Hypothalamus (tissue), 51 donors: ENCODE data around the gene MCRIP1.
"Not testable (repeated sequence)": the region's sequence is repeated elsewhere in the genome, so short reads cannot be mapped to it uniquely, and the experiment has no call there.

Experiments
- DNase-seq, 51 donors: peaks; one replicate each; lab custom pipeline; 2025; lab: John Stamatoyannopoulos, UW

Gene MCRIP1

GRCh38 chr17:81842725-81843504 lies 9.8 kb upstream of the MCRIP1 start:
- no peak for DNase-seq

GRCh38 chr17:81842378-81842724 lies 9.3 kb upstream of the MCRIP1 start:
- DNase-seq: no peak

GRCh38 chr17:81841866-81842265 lies 8.8 kb upstream of the MCRIP1 start:
- DNase-seq: no peak

GRCh38 chr17:81840826-81841778 lies 8.0 kb upstream of the MCRIP1 start:
- no peak for DNase-seq

GRCh38 chr17:81840059-81840458 lies 7.0 kb upstream of the MCRIP1 start:
- DNase-seq: not testable (repeated sequence)

- no peak for DNase-seq
Measured at GRCh38 chr17:81839301-81839700, 6.2 kb upstream of the MCRIP1 start.

- no peak for DNase-seq
Measured at GRCh38 chr17:81838753-81839255, 5.7 kb upstream of the MCRIP1 start.

GRCh38 chr17:81837641-81838040 lies 4.5 kb upstream of the MCRIP1 start:
- no peak for DNase-seq

GRCh38 chr17:81834831-81835267 lies 1.8 kb upstream of the MCRIP1 start, which contains the start of gene PPP1R27:
TSS of gene PPP1R27 (minus strand) at chr17:81835050. CDS start at chr17:81834953, 97 bp downstream.
- DNase-seq: no peak

GRCh38 chr17:81833921-81834830 lies 1.1 kb upstream of the MCRIP1 start:
- DNase-seq: no peak

- DNase-seq: peak in 7 of 51 donors; percentile 14 to 45 (median 39)
Measured at GRCh38 chr17:81832608-81833159, 407 bp downstream of the MCRIP1 start.

- peak in 5 of 51 donors; percentile 6 to 49 (median 17) for DNase-seq
Measured at GRCh38 chr17:81831957-81832607, 1.0 kb downstream of the MCRIP1 start.

GRCh38 chr17:81831563-81831956 lies 1.5 kb downstream of the MCRIP1 start:
- DNase-seq: no peak

- DNase-seq: no peak
Measured at GRCh38 chr17:81829858-81830257, 3.2 kb downstream of the MCRIP1 start.

- no peak for DNase-seq
Measured at GRCh38 chr17:81828656-81829055, 4.4 kb downstream of the MCRIP1 start.

- no peak for DNase-seq
Measured at GRCh38 chr17:81825841-81826466, 7.1 kb downstream of the MCRIP1 start.

- no peak for DNase-seq
Measured at GRCh38 chr17:81824595-81824994, 8.5 kb downstream of the MCRIP1 start.

- DNase-seq: no peak
Measured at GRCh38 chr17:81823820-81824550, 9.1 kb downstream of the MCRIP1 start.
